NT2/D1 (cell line): ENCODE data around the gene SPATA21.

Source experiments
- SUZ12 ChIP-seq: IDR thresholded peaks from 2 replicates; pipeline ENCODE4 v1.6.1; 2011; ENCODE audit not compliant: insufficient read length, insufficient read depth; ENCODE audit errors: extremely low read depth
- YY1 ChIP-seq: IDR thresholded peaks from 2 replicates; pipeline ENCODE4 v1.6.1; 2011; ENCODE audit not compliant: insufficient read length, insufficient read depth
- ZNF274 ChIP-seq: IDR thresholded peaks from 2 replicates; pipeline ENCODE4 v1.6.1; 2011; ENCODE audit warnings: mild to moderate bottlenecking, low read depth, low read length

- no peak for TF ChIP-seq YY1
- TF ChIP-seq SUZ12 = no peak
- no peak for TF ChIP-seq ZNF274
These were observed 37.1 kb upstream of the SPATA21 start for GRCh38 chr1:16474166-16474800.
